WERI-Rb-1 (cell line): Measurements from ENCODE around the gene CCT6B.
A peak's percentile ranks its signal among the peaks of the same experiment; 100 is the strongest.

ENCODE experiments used
- DNase-seq: peaks from one replicate; pipeline ENCODE4 v3.0.0-alpha.2; 2020
- H3K27ac ChIP-seq: fragments of 250-450 bp; sonication (Bioruptor Pico); 2 replicates; pipeline ENCODE4 v1.5.1; 2020; ENCODE audit warnings: mild to moderate bottlenecking, moderate library complexity
- H3K27me3 ChIP-seq: fragments of 250-450 bp; sonication (Bioruptor Pico); 2 replicates; pipeline ENCODE4 v1.5.1; 2021; ENCODE audit warnings: mild to moderate bottlenecking, low read depth, moderate library complexity; ENCODE audit not compliant: insufficient read depth, severe bottlenecking
- H3K36me3 ChIP-seq: fragments of 250-450 bp; sonication (Bioruptor Pico); 2 replicates; pipeline ENCODE4 v1.5.1; 2020; ENCODE audit warnings: mild to moderate bottlenecking, moderate library complexity
- H3K4me3 ChIP-seq: 2 replicates; pipeline ENCODE4 v1.5.1; 2011; ENCODE audit warnings: low read depth, mild to moderate bottlenecking, control low read depth, low read length
- H3K9me3 ChIP-seq: fragments of 250-450 bp; sonication (Bioruptor Pico); 2 replicates; pipeline ENCODE4 v1.5.1; 2021; ENCODE audit warnings: mild to moderate bottlenecking, moderate library complexity; ENCODE audit not compliant: severe bottlenecking
- TF ChIP-seq, protein P1 (sequence below): IDR thresholded peaks from 2 replicates; pipeline ENCODE4 v1.5.1; 2011; ENCODE audit warnings: low read depth, mild to moderate bottlenecking, control low read depth, inconsistent platforms, low read length

Gene CCT6B

GRCh38 chr17:34892461-34893249 lies 68.6 kb downstream of the CCT6B start:
- DNase-seq = peak; percentile 79
- Histone ChIP-seq H3K27ac (peak overlapping the region; percentile 27; the same call in 1 of the 2 replicates), H3K27me3 (no peaks in the 10 kb centered on the region), H3K9me3 (no peaks in the 10 kb centered on the region), H3K36me3 (no peaks in the 10 kb centered on the region), H3K4me3 (no peak overlapping the region)
- TF ChIP-seq, protein P1, sequence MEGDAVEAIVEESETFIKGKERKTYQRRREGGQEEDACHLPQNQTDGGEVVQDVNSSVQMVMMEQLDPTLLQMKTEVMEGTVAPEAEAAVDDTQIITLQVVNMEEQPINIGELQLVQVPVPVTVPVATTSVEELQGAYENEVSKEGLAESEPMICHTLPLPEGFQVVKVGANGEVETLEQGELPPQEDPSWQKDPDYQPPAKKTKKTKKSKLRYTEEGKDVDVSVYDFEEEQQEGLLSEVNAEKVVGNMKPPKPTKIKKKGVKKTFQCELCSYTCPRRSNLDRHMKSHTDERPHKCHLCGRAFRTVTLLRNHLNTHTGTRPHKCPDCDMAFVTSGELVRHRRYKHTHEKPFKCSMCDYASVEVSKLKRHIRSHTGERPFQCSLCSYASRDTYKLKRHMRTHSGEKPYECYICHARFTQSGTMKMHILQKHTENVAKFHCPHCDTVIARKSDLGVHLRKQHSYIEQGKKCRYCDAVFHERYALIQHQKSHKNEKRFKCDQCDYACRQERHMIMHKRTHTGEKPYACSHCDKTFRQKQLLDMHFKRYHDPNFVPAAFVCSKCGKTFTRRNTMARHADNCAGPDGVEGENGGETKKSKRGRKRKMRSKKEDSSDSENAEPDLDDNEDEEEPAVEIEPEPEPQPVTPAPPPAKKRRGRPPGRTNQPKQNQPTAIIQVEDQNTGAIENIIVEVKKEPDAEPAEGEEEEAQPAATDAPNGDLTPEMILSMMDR = peak; percentile 96

DNA sequence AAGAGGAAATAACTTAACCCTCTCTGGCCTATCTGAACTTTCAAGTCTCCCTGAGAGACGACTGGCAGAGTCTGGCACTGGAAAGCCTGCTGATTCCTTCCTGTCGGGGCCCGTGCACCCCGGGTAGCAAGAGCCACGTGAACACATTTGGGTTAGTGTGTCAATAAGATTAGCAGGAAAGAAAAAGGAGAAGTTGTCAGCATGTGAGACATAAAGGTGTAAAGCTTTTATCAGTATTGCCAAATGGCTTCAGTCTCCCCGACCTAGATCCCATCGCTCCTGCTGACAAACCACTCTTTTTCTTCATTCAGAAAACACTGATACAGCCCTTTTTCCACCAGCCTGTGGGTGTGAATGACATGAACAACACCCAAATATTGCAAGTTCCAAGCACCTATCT lies 74.4 kb downstream of the CCT6B start:
- Histone ChIP-seq H3K27me3 (no peaks in the 10 kb centered on the region), H3K27ac (no peak overlapping the region), H3K36me3 (no peaks in the 10 kb centered on the region), H3K9me3 (peaks cover 11% of the 10 kb centered on the region), H3K4me3 (no peak overlapping the region)
- DNase-seq = no peak
- TF ChIP-seq, protein P1 = no peak

- H3K27ac ChIP-seq = no peak overlapping the region
- TF ChIP-seq, protein P1 = no peak
- no peak overlapping the region for H3K4me3 ChIP-seq
- peaks cover 16% of the 10 kb centered on the region for H3K9me3 ChIP-seq
- peak; percentile 29 for DNase-seq
- H3K36me3 ChIP-seq = no peaks in the 10 kb centered on the region
- no peaks in the 10 kb centered on the region for H3K27me3 ChIP-seq
These were observed 76.2 kb downstream of the CCT6B start for GRCh38 chr17:34885076-34885475.

GRCh38 chr17:34884597-34884996 lies 76.7 kb downstream of the CCT6B start:
- Histone ChIP-seq H3K27me3 (no peaks in the 10 kb centered on the region), H3K27ac (peak overlapping the region; percentile 46; the same call in 1 of the 2 replicates), H3K4me3 (no peak overlapping the region), H3K36me3 (no peaks in the 10 kb centered on the region), H3K9me3 (peaks cover 16% of the 10 kb centered on the region)
- DNase-seq = no peak
- TF ChIP-seq, protein P1 = no peak

- Histone ChIP-seq H3K27me3 (no peaks in the 10 kb centered on the region), H3K9me3 (peaks cover 16% of the 10 kb centered on the region), H3K36me3 (no peaks in the 10 kb centered on the region), H3K27ac (no peak overlapping the region), H3K4me3 (no peak overlapping the region)
- TF ChIP-seq, protein P1 = no peak
- no peak for DNase-seq
These were observed 77.9 kb downstream of the CCT6B start for GRCh38 chr17:34883106-34884000.
